ENCODE measurements around the gene TSPO2.

The TSPO2 gene

GRCh38 chr6:41027799-41028560 lies 14.3 kb upstream of the TSPO2 start:
- peak; percentile 50 to 72 (median 60) for DNase-seq (ENCODE audit: low read depth in 3 of 3)

- DNase-seq (ENCODE audit: low read depth in 3 of 3): no peak
Measured at GRCh38 chr6:41028561-41029412, 13.5 kb upstream of the TSPO2 start.

- DNase-seq (ENCODE audit: low read depth in 3 of 3): no peak
Measured at GRCh38 chr6:41032830-41033229, 9.4 kb upstream of the TSPO2 start.

GRCh38 chr6:41033776-41034175 lies 8.5 kb upstream of the TSPO2 start:
- DNase-seq (ENCODE audit: low read depth in 3 of 3): no peak

- no peak for DNase-seq (ENCODE audit: low read depth in 3 of 3)
Measured at GRCh38 chr6:41036186-41036585, 6.1 kb upstream of the TSPO2 start.

- no peak for DNase-seq (ENCODE audit: low read depth in 3 of 3)
Measured at GRCh38 chr6:41036601-41037000, 5.7 kb upstream of the TSPO2 start.

DNA sequence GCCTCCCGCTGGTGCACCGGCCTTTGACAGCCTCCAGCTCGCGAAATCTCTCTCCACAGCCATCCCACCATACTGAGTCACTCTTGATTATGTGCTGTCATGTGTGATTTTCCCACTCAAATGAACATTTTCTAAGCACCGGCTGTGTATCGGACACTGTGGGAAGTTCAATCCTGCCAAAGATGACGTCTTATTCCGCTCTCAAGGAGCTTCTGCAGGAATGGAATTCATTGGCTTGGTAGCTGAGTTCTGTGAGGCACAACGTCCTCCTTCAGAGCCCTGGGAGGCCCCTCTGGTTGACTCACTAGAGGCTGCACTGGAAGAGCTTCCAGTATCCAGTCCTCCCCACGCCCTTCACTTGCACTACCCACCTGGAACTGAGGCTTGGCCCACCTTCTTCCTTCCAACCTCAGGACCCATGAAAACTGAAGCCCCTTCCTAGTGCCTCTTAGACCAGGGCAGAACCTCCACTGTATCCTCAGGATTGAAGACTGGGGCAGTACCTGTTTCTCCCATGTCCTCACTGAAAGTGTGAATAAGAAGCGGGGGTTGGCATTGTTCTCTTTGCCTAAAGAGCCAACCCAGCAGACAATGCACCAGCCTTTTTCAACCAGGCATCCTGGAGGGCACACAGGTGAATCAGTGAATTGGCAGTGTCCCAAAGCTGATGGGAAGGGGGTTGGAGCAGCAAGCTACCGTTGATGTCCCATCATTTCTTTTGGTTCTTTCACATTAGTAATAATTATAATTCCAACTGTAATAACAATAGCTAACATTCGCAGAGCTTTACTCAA lies 5.0 kb upstream of the TSPO2 start:
- no peak for DNase-seq (ENCODE audit: low read depth in 3 of 3)

DNA sequence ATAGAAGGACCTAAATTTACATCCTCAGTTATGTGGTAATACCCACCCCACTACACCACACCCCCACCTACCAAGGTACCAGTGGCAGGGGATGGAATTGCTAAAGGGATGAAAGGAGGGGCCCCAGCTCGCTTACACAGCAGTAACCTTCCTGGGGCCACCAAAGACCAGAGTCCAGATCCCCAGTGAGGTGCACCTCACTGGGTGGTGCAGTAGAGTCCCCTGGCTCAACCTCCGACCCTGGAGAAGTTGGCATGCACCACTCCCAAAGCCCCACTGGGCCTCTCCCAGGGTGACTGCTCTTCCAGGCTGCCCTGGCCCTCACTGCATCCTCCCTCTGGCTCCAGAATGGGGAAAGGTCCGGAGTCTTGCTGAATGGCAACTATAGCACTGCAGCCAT lies 4.1 kb upstream of the TSPO2 start:
- DNase-seq (ENCODE audit: low read depth in 3 of 3): no peak

DNA sequence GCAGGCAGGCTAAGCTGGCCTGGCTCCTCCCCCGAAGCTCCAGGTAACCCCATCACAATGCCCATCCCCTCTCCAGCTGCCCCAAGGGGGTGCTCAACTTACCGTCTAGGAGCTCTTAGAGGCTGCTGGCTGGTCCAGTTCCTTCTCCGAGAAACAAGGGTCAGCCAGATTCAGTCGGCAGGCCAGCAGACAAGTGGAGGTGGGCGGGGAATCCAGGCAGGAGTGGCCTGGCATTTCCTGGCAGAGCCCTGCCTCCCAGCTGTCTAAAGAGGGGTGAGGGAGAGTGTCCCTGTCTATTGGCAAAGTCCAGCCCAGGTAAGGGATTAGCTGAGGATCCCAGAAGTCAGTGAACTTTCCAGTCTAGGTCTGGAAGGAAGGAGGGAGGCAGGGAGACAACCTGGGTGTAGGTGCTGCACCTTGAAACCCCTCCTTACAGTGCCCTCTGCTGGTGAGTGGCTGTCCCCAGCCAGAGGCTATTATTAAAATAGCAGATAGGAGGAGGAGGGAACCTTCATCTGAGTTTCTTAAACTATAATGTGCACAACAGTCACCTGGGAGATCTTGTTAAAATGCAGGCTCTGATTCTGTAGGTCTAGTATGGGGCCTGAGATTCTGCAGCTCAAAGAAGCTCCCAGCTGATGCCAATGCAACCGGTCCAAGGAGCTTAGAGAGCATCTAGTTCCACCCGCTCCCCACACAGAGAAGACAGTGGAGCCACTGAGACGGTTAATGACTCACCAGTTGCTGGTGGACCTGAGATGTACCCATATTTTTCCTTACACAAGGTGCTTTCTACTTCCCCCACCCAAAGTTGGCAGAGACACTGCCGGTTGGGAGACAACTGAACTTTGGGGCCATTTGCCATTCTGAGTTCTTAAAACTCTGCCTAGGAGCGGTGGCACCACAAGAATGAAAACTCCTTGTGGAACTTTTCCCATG lies 2.9 kb upstream of the TSPO2 start, which contains the start of gene UNC5CL:
Gene UNC5CL (minus strand): TSS at position 162 of the 939 bp plus-strand sequence. CDS start 4,147 bp downstream, outside the sequence.
- DNase-seq (ENCODE audit: low read depth in 3 of 3): peak; percentile 26 to 44 (median 26)

GRCh38 chr6:41040101-41040939 lies 1.9 kb upstream of the TSPO2 start:
- DNase-seq (ENCODE audit: low read depth in 3 of 3): no peak

- no peak for DNase-seq (ENCODE audit: low read depth in 3 of 3)
Measured at GRCh38 chr6:41040940-41041536, 1.2 kb upstream of the TSPO2 start.

DNA sequence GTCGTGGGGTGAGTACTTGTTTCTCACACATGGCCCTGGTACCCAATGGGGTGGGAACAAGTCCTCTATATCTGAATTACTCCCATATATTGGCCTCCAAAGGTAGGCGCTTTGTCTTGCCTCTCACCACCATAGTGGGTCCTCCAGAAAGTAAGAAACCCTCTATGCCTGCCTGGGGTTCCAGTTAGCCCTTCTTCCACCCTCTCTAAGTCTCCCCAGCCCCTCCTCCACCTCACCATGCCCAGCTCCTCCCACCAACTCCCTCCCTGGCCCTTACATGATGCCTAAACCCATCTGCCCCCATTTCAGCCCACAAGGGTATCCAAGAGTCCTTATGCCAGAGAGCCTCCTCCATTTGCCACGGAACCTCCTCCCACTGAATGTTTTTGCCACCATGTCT lies 884 bp downstream of the TSPO2 start:
- no peak for DNase-seq (ENCODE audit: low read depth in 3 of 3)

DNA sequence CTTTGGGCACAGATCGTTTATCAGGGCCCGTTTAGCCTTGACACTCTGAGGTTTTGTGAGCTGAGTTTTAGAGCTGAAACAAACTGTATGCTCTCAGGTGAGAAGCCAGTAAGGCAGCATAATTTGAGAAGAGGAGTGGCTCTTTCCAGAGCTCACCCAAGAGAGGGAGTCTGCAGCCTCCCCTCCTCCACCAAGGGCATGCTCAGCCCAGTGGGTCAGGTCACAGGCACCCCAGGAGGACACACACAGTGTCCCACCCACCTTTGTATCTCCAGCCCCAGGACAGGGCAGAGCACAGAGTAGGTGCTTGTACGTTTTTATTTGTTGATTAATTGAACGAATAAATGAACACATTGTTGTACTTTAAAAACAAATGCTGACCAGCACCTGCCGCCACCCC lies 3.4 kb downstream of the TSPO2 start:
- no peak for DNase-seq (ENCODE audit: low read depth in 3 of 3)

DNA sequence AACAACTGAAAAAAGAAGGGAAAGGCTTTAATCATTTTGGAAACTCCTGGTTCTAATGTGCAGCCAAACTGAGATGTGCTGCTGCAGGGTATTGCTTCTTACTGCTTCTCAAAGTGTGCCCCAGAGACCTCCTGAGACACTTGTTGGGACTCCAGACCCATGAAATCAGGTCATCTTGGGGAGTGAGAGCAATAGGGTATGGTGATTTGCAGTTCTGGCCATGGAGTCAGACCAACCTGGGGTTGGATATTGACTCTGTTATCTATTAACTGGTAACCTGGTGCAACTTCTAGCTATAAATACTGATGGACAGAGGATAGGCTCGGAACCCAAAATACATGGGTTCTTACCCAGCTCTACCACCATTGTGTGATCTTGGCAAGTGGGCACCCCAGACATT lies 3.8 kb downstream of the TSPO2 start:
- DNase-seq (ENCODE audit: low read depth in 3 of 3): no peak

GRCh38 chr6:41047306-41047705 lies 5.0 kb downstream of the TSPO2 start:
- no peak for DNase-seq (ENCODE audit: low read depth in 3 of 3)

DNA sequence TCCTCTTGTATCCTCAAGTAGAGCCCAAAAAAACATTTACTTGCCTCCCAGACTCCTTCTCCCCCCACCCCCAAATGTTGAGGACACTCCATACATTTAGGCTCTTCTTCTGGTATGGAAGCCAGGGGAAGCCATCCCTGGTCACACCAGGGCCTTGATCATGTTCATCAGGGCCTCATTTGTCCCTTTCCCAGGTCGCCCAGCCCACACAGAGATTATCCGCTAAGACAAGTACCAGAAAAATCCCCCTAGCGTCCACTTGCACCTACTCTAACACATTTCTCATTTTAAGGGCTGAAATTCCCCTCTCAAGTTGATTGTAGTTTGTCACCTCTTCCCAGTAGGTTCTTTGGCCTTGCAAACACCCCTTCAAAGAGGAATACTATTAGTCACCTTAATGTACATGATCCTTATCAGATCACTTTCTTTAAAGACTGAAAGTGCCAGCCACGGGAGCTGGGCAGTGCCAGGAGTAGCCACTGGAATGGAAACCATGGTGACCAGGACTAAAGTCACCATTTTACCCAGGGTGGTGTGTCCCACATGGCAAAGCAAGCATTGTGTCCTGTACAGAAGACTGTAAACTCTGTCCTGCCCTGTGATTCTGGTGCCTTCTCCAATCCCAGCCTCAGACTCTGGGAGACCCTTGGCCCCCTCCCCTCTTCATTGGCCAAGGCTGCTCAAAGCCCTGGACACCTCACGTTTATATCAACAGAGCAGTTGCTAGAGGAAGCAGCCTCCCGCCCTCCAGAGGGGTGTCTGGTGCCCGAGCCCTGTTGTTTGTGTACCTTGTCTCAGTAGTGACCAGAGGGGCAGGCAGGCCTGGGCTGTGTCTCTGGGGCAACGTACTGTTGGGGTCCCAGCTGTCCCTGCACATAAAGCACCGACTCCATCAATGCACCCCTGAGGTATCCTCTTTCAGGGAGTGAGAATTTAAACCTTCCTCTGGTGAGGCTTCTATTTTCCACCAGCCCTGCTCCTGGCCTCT lies 5.8 kb downstream of the TSPO2 start:
- no peak for DNase-seq (ENCODE audit: low read depth in 3 of 3)

GRCh38 chr6:41049521-41049920 lies 7.3 kb downstream of the TSPO2 start:
- DNase-seq (ENCODE audit: low read depth in 3 of 3): no peak

GRCh38 chr6:41049955-41050354 lies 7.7 kb downstream of the TSPO2 start:
- DNase-seq (ENCODE audit: low read depth in 3 of 3): no peak

All from stimulated activated CD4-positive, alpha-beta T cell treated with anti-CD3 and anti-CD28 coated beads, TNF-alpha, amount 100 ng/mL, for 24 hours (primary cell).